ENCODE measurements around the gene FGFBP1.

The FGFBP1 gene

GRCh38 chr4:15938640-15939039 is at the start of gene FGFBP1:
FGFBP1 (minus strand) TSS chr4:15938740; CDS start chr4:15936632, 2,108 bp downstream.
- no peak for DNase-seq (ENCODE audit: low read depth, low spot score)

- no peak for DNase-seq (ENCODE audit: low read depth, low spot score)
Measured at GRCh38 chr4:15988222-15988621, 49.7 kb upstream of the FGFBP1 start.

GRCh38 chr4:15986907-15987306 is 48.4 kb upstream of the FGFBP1 start:
- DNase-seq (ENCODE audit: low read depth, low spot score): no peak

GRCh38 chr4:15983610-15984009 is 45.1 kb upstream of the FGFBP1 start:
- DNase-seq (ENCODE audit: low read depth, low spot score): no peak

GRCh38 chr4:15982842-15983524 is 44.4 kb upstream of the FGFBP1 start:
- no peak for DNase-seq (ENCODE audit: low read depth, low spot score)

- DNase-seq (ENCODE audit: low read depth, low spot score): no peak
Measured at GRCh38 chr4:15976456-15977447, 38.2 kb upstream of the FGFBP1 start.

GRCh38 chr4:15971068-15971801 is 32.7 kb upstream of the FGFBP1 start:
- no peak for DNase-seq (ENCODE audit: low read depth, low spot score)

GRCh38 chr4:15968551-15969300 is 30.2 kb upstream of the FGFBP1 start:
- DNase-seq (ENCODE audit: low read depth, low spot score): no peak

GRCh38 chr4:15965325-15965724 is 26.8 kb upstream of the FGFBP1 start:
- no peak for DNase-seq (ENCODE audit: low read depth, low spot score)

GRCh38 chr4:15964159-15964558 is 25.6 kb upstream of the FGFBP1 start:
- DNase-seq (ENCODE audit: low read depth, low spot score): no peak

GRCh38 chr4:15963576-15963975 is 25.0 kb upstream of the FGFBP1 start:
- no peak for DNase-seq (ENCODE audit: low read depth, low spot score)

- no peak for DNase-seq (ENCODE audit: low read depth, low spot score)
Measured at GRCh38 chr4:15963001-15963451, 24.5 kb upstream of the FGFBP1 start, which contains the start of gene FGFBP2. FGFBP2 (minus strand) TSS chr4:15963175; CDS start chr4:15963129, 46 bp downstream.

- no peak for DNase-seq (ENCODE audit: low read depth, low spot score)
Measured at GRCh38 chr4:15961781-15962510, 23.4 kb upstream of the FGFBP1 start.

GRCh38 chr4:15958562-15958961 is 20.0 kb upstream of the FGFBP1 start:
- DNase-seq (ENCODE audit: low read depth, low spot score): no peak

GRCh38 chr4:15956179-15956850 is 17.8 kb upstream of the FGFBP1 start:
- DNase-seq (ENCODE audit: low read depth, low spot score): peak; percentile 61

- DNase-seq (ENCODE audit: low read depth, low spot score): no peak
Measured at GRCh38 chr4:15955670-15956069, 17.1 kb upstream of the FGFBP1 start.

- no peak for DNase-seq (ENCODE audit: low read depth, low spot score)
Measured at GRCh38 chr4:15953625-15954024, 15.1 kb upstream of the FGFBP1 start.

- no peak for DNase-seq (ENCODE audit: low read depth, low spot score)
Measured at GRCh38 chr4:15951781-15952180, 13.2 kb upstream of the FGFBP1 start.

GRCh38 chr4:15948826-15949225 is 10.3 kb upstream of the FGFBP1 start:
- DNase-seq (ENCODE audit: low read depth, low spot score): no peak

- DNase-seq (ENCODE audit: low read depth, low spot score): no peak
Measured at GRCh38 chr4:15947684-15948083, 9.1 kb upstream of the FGFBP1 start.

All from iPS DF 19.7 (cell line).